DND-41 (cell line): ENCODE results near the gene SCAI.
"Not testable (repeated sequence)": the region's sequence is repeated elsewhere in the genome, so short reads cannot be mapped to it uniquely, and the experiment has no call there.

Experiments
- EZH2 ChIP-seq: IDR thresholded peaks from 3 replicates; pipeline ENCODE4 v1.6.1; 2012; ENCODE audit warnings: borderline replicate concordance, low read depth, mild to moderate bottlenecking, moderate library complexity, low read length, inconsistent platforms; ENCODE audit not compliant: severe bottlenecking
- TF ChIP-seq, protein P1 (sequence below): IDR thresholded peaks from 2 replicates; pipeline ENCODE4 v1.5.1; 2012; ENCODE audit warnings: borderline replicate concordance, low read length, moderate library complexity, mild to moderate bottlenecking; ENCODE audit not compliant: poor library complexity, severe bottlenecking; ENCODE audit errors: extremely low read depth

DNA sequence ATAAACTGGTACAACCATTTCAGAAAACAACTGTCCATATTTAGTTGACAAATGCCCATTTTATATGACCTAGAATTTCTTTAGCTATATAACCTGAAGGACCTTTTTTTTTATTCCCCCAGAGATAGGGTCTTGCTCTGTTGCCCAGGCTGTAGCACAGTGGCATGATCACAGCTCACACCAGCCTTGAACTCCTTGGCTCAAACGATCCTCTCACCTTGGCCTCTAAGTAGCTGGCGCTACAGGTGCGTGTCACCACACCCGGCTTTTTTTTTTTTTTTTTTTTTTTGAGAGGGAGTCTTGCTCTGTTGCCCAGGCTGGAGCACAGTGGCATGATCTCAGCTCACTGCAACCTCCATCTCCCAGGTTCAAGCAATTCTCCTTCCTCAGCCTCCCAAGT lies 28.8 kb downstream of the SCAI start:
- TF ChIP-seq, protein P1, sequence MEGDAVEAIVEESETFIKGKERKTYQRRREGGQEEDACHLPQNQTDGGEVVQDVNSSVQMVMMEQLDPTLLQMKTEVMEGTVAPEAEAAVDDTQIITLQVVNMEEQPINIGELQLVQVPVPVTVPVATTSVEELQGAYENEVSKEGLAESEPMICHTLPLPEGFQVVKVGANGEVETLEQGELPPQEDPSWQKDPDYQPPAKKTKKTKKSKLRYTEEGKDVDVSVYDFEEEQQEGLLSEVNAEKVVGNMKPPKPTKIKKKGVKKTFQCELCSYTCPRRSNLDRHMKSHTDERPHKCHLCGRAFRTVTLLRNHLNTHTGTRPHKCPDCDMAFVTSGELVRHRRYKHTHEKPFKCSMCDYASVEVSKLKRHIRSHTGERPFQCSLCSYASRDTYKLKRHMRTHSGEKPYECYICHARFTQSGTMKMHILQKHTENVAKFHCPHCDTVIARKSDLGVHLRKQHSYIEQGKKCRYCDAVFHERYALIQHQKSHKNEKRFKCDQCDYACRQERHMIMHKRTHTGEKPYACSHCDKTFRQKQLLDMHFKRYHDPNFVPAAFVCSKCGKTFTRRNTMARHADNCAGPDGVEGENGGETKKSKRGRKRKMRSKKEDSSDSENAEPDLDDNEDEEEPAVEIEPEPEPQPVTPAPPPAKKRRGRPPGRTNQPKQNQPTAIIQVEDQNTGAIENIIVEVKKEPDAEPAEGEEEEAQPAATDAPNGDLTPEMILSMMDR: not testable (repeated sequence)
- TF ChIP-seq EZH2: not testable (repeated sequence)
